Activated CD8-positive, alpha-beta memory T cell treated with anti-CD3 and anti-CD28 coated beads for 1 hour (primary cell): ENCODE data around the gene POLD2.

Source experiments
- DNase-seq, 2 donors: peaks; one replicate each; pipeline ENCODE4 v3.0.0-alpha.2; 2020; ENCODE audit warnings: low read depth in 1 of 2; ENCODE audit errors: extremely low read depth in 1 of 2

Gene POLD2

DNA sequence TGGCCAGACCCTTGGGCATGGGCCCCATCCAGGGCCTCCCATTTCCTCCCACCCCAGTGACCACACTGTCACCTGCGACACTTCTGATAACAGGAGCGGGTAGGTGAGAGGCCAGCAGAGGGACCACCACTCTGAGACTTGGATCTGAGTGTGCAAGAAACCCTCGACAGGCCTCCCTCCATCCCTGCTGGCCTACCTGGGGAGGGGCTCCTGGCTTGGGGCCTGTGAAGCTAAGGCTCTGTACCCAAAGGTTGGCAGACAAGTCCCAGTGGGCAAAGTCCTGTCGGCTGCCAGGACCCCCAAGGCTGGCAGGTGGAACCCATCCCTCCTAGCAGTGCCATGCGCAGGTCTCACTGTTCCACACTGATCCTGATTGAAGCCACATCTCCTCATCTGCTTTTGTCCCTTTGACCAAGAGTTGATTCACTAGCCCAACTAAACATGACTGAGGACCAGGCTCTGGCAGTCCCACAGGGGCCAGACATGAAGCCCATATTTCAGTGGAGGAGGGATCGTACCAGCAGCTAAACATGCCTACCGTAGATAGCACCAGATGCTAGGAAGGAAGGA is 56.8 kb downstream of the POLD2 start:
- no peak for DNase-seq

DNA sequence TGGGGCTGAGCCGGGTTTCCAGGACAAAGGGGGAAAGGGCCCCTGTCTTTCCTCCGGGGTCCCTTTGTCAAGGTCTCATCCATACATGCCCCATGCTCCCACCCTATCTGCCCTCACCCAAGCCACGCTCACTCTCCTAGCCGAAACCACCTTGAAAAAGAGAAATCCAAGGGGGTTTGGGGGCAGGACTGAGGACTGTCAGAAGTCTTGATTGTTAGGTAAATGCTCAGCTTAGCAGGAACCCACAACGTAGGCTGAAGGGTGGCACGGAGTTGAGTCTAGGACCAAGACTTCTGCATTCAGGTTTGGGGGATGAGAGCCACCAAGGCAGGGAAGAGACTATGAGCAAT is 57.3 kb downstream of the POLD2 start:
- no peak for DNase-seq

DNA sequence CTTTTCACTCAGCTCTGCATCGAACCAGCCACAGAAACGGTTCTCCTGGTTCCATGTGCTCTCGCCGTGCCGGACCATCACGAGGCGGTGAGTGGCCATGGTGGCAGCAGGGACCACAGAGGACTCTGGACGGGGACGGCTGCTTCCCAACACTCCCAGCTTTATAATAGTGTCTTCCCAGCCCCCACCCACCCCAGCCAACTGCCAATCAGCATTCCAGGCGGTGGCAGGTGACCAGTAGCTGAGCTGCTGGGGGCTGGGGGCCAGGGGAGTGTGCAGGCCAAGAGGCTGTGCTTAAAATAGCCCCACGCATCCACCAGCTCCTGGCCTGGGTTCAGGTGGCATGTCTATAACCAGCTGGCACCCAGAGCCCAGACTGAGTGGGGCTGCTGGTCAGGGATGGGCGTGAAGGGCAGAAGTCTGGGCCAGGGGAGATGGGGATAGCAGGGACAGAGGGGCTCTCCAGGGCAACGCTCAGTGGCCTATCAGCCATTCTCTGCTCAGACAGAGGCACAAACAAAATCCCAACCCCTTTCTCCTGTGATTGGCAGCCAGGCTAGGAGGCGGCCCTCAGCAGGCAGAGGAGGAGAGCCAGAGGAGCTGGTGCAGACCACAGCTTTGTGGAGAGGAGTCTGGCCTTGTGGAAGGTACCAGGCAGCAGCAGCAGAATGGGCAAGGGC is 57.8 kb downstream of the POLD2 start, which contains the start of gene PGAM2:
PGAM2 (minus strand) TSS at position 137 of the 680 bp plus-strand sequence; CDS start at position 99, 38 bp downstream.
- DNase-seq: no peak

DNA sequence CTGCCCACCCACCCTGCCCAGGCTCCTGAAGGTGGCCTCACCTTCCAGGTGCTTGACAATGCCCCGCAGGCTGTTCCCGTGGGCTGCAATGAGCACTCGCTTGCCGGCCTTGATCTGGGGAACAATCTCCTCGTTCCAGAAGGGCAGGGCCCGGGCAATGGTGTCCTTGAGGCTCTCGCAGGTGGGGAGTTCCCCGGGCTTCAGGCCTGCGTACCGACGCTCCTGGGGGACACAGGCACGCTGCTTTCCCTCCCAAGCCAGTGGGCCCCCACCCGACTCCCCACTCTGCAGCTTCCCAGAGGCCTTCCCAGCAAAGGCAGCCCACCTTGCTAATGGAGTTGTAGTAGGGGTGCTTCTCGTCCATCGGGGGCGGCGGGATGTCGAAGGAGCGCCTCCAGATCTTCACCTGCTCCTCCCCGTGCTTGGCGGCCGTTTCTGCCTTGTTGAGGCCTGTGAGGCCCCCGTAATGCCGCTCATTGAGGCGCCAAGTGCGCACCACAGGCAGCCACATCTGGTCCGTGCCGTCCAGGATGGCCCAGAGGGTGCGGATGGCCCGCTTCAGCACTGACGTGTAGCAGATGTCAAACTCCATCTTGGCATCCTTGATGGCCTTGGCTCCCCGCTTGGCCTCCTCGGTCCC is 58.4 kb downstream of the POLD2 start:
- no peak for DNase-seq
